ENCODE data around the gene MMADHC. TPM values are rescaled to one million over a fixed set of nuclear protein-coding genes. Genes with fewer than 3 reads are reported as not detected.

The MMADHC gene
- total and polyA plus RNA-seq, 4 donors: 67.8 to 97.5 (median 88.0) TPM

DNA sequence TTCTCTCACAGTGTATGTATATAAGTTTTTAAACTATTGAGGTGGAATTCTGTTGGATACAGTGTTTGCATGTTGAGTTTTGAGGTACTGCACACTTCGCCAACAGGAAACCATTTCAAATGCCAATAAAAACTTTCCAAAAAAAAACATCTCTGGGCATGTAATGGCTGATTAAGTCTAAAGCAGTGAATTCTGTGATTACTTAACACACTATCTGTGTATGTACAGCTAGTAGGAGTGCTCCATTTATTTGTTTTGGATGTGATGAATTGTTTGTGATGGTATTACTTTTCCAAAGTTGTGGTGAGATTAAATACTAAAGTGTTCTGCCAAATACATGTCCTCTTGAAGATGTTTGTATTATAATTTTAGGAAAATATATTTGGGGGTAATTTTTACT lies 31.1 kb downstream of the MMADHC start:
- TF ChIP-seq, protein P1, sequence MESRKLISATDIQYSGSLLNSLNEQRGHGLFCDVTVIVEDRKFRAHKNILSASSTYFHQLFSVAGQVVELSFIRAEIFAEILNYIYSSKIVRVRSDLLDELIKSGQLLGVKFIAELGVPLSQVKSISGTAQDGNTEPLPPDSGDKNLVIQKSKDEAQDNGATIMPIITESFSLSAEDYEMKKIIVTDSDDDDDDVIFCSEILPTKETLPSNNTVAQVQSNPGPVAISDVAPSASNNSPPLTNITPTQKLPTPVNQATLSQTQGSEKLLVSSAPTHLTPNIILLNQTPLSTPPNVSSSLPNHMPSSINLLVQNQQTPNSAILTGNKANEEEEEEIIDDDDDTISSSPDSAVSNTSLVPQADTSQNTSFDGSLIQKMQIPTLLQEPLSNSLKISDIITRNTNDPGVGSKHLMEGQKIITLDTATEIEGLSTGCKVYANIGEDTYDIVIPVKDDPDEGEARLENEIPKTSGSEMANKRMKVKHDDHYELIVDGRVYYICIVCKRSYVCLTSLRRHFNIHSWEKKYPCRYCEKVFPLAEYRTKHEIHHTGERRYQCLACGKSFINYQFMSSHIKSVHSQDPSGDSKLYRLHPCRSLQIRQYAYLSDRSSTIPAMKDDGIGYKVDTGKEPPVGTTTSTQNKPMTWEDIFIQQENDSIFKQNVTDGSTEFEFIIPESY (IDR thresholded peaks at IDR 0.05): no peak
- no peak for TF ChIP-seq RAD21 (IDR thresholded peaks at IDR 0.05)
- TF ChIP-seq HNF4G (IDR thresholded peaks at IDR 0.05): no peak
- TF ChIP-seq NR2F2 (IDR thresholded peaks at IDR 0.05): no peak
- TF ChIP-seq FOXA1 (IDR thresholded peaks at IDR 0.05): no peak
- no peak for TF ChIP-seq FOXA2 (IDR thresholded peaks at IDR 0.05)
- no peak for TF ChIP-seq GABPA (IDR thresholded peaks at IDR 0.05 in 1 of 2, conservative IDR thresholded peaks at IDR 0.05 in 1 of 2)
- TF ChIP-seq, protein P2, sequence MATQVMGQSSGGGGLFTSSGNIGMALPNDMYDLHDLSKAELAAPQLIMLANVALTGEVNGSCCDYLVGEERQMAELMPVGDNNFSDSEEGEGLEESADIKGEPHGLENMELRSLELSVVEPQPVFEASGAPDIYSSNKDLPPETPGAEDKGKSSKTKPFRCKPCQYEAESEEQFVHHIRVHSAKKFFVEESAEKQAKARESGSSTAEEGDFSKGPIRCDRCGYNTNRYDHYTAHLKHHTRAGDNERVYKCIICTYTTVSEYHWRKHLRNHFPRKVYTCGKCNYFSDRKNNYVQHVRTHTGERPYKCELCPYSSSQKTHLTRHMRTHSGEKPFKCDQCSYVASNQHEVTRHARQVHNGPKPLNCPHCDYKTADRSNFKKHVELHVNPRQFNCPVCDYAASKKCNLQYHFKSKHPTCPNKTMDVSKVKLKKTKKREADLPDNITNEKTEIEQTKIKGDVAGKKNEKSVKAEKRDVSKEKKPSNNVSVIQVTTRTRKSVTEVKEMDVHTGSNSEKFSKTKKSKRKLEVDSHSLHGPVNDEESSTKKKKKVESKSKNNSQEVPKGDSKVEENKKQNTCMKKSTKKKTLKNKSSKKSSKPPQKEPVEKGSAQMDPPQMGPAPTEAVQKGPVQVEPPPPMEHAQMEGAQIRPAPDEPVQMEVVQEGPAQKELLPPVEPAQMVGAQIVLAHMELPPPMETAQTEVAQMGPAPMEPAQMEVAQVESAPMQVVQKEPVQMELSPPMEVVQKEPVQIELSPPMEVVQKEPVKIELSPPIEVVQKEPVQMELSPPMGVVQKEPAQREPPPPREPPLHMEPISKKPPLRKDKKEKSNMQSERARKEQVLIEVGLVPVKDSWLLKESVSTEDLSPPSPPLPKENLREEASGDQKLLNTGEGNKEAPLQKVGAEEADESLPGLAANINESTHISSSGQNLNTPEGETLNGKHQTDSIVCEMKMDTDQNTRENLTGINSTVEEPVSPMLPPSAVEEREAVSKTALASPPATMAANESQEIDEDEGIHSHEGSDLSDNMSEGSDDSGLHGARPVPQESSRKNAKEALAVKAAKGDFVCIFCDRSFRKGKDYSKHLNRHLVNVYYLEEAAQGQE (IDR thresholded peaks at IDR 0.05): no peak
- TF ChIP-seq ATF3 (IDR thresholded peaks at IDR 0.05): no peak
- no peak for TF ChIP-seq RXRA (IDR thresholded peaks at IDR 0.05)
- H3K27ac ChIP-seq (ENCODE audit: low read depth in 1 of 2, low read length in 2 of 2): no peak overlapping the region
- 76% methylated on average over 1 of the region's 1 CpG for WGBS

DNA sequence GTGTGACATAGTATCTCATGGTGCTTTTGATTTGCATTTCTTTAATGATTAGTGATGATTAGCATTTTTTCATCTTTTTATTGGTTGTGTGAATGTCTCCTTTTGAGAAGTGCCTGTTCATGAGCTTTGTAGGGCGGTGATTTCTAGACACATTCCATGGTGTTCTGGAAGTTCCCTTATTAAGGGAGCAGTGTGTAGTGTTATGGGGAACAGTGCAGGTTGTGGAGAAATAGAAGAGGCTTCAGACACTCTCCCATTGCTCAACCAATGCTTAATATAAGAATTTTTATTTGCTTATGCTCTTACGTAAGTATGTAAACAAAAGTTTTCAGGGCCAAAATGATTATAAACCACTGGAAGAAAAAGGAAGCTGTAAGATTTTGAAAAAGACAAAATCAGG lies 34.7 kb downstream of the MMADHC start:
- Histone ChIP-seq H3K27ac (ENCODE audit: low read depth in 1 of 2, low read length in 2 of 2) (no peak overlapping the region), H3K4me1 (ENCODE audit: control insufficient read depth in 4 of 4, insufficient read depth in 4 of 4, low read length in 3 of 4) (no peaks in the 10 kb centered on the region), H3K36me3 (ENCODE audit: control insufficient read depth in 4 of 4, insufficient read depth in 3 of 4, low read depth in 1 of 4, low read length in 3 of 4) (no peaks in the 10 kb centered on the region), H3K4me3 (ENCODE audit: low read depth in 1 of 3, low read length in 3 of 3) (no peak overlapping the region), H3K9me3 (ENCODE audit: control insufficient read depth in 4 of 4, low read length in 3 of 4) (no peaks in the 10 kb centered on the region), H3K9ac (ENCODE audit: low read depth in 1 of 2, low read length in 2 of 2) (no peak overlapping the region), H3K27me3 (ENCODE audit: control insufficient read depth in 4 of 4, insufficient read depth in 4 of 4, low read length in 3 of 4) (no peaks in the 10 kb centered on the region)
- WGBS: 62% methylated on average over 2 of the region's 2 CpGs
- TF ChIP-seq NR2F2 (IDR thresholded peaks at IDR 0.05) (no peak), SP1 (IDR thresholded peaks at IDR 0.05) (no peak), YY1 (IDR thresholded peaks at IDR 0.05) (no peak), FOXA1 (IDR thresholded peaks at IDR 0.05) (no peak), GABPA (IDR thresholded peaks at IDR 0.05 in 1 of 2, conservative IDR thresholded peaks at IDR 0.05 in 1 of 2) (no peak), HNF4A (conservative IDR thresholded peaks at IDR 0.05) (no peak), RXRA (IDR thresholded peaks at IDR 0.05) (no peak), CTCF (IDR thresholded peaks at IDR 0.05; ENCODE audit: low read depth, low read length, missing input control) (no peak), FOXA2 (IDR thresholded peaks at IDR 0.05) (no peak)
- DNase-seq (ENCODE audit: low spot score): no peak

More for the DNA sequence above, 31.1 kb downstream of the MMADHC start:
- Histone ChIP-seq H3K4me3 (ENCODE audit: low read depth in 1 of 3, low read length in 3 of 3) (no peak overlapping the region), H3K9ac (ENCODE audit: low read depth in 1 of 2, low read length in 2 of 2) (no peak overlapping the region), H3K9me3 (ENCODE audit: control insufficient read depth in 4 of 4, low read length in 3 of 4) (no peaks in the 10 kb centered on the region), H3K27me3 (ENCODE audit: control insufficient read depth in 4 of 4, insufficient read depth in 4 of 4, low read length in 3 of 4) (no peaks in the 10 kb centered on the region), H3K4me1 (ENCODE audit: control insufficient read depth in 4 of 4, insufficient read depth in 4 of 4, low read length in 3 of 4) (peaks cover 0 to 2% (median 0%) of the 10 kb centered on the region in 4 donors), H3K36me3 (ENCODE audit: control insufficient read depth in 4 of 4, insufficient read depth in 3 of 4, low read depth in 1 of 4, low read length in 3 of 4) (no peaks in the 10 kb centered on the region)
- DNase-seq (ENCODE audit: low spot score): no peak

Measured in liver (tissue), 9 donors.